HEK293T (cell line): ENCODE results near the gene LEMD1.

Experiments used
- BHLHE40 ChIP-seq: fragments of 450-650 bp; IDR thresholded peaks from 2 replicates; pipeline ENCODE4 v1.6.1; 2016; ENCODE audit warnings: mild to moderate bottlenecking, moderate library complexity, borderline replicate concordance
- FOXA1 ChIP-seq: fragments of 450-650 bp; IDR thresholded peaks from 2 replicates; pipeline ENCODE4 v1.6.1; 2016; ENCODE audit warnings: mild to moderate bottlenecking
- FOXK2 ChIP-seq: fragments of 450-650 bp; IDR thresholded peaks from 2 replicates; pipeline ENCODE4 v1.6.1; 2016; ENCODE audit warnings: mild to moderate bottlenecking
- SP1 ChIP-seq: fragments of 450-650 bp; IDR thresholded peaks from 2 replicates; pipeline ENCODE4 v1.6.1; 2017
- TARDBP ChIP-seq: fragments of 450-650 bp; IDR thresholded peaks from 2 replicates; pipeline ENCODE4 v1.6.1; 2016
- TF ChIP-seq, protein P1 (sequence below): fragments of 450-650 bp; IDR thresholded peaks from 2 replicates; pipeline ENCODE4 v1.6.1; 2016

GRCh38 chr1:205391386-205391785 is 30.5 kb downstream of the LEMD1 start:
- TF ChIP-seq FOXK2, result no peak
- no peak for TF ChIP-seq FOXA1
- no peak for TF ChIP-seq TARDBP
- TF ChIP-seq BHLHE40, result no peak
- TF ChIP-seq SP1, result no peak
- TF ChIP-seq, protein P1, sequence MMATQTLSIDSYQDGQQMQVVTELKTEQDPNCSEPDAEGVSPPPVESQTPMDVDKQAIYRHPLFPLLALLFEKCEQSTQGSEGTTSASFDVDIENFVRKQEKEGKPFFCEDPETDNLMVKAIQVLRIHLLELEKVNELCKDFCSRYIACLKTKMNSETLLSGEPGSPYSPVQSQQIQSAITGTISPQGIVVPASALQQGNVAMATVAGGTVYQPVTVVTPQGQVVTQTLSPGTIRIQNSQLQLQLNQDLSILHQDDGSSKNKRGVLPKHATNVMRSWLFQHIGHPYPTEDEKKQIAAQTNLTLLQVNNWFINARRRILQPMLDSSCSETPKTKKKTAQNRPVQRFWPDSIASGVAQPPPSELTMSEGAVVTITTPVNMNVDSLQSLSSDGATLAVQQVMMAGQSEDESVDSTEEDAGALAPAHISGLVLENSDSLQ, result no peak
